ENCODE results near the gene TMEM250.

TMEM250 gene

DNA sequence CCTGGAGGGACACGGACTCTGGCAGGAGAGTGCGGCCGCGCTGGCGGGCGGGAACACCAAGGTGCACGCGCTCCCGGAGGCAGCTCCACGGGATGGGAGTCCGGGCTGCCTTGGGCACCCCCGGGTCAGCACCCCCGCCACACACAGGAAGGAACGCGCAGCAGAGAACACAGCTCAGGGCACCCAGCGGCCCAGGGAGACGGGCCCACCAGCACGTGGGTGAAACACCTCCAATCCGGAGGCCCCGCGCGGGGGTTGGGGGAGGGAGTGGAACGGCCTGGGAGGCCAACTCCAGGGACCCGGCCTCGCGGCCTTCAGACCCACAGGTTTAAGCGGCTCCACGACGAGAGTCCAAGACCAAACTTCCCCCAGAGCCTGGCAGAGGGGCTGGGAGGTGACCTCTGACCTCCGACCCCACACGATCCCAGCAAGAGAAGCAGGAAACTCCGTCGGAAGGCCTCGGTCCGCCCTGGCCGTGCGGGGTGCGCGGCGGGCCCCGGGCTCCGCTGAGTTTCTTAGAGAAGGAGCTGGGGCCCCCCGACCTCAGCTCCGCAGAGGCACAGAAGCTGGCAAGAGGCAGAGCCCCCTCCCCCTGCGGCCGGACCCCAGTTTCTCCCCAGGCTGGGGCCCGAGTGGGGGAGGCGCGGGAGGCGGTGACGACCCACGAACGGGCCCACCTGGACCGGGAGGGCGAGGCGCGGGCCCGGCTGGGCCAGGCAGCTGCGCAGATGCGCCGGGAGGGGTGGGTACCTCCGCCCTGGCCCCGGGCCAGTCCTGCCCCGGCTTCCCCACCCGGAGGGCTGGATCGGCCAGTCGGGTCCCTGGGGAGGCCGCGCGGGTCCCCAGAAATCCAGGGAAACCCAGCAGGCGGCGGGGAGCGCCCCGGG lies 24.4 kb downstream of the TMEM250 start:
- peak overlapping the region; percentile 72 for H3K4me2 ChIP-seq (ENCODE audit: low read length, poor library complexity, severe bottlenecking)
- peak overlapping the region; percentile 72 for H4K91ac ChIP-seq (ENCODE audit: low read length)
- peak overlapping the region; percentile 87 for H2BK120ac ChIP-seq (ENCODE audit: low read depth, low read length)
- 4% methylated on average over 46 of the region's 74 CpGs for WGBS
- peak overlapping the region; percentile 60 for H2BK15ac ChIP-seq (ENCODE audit: low read depth, poor library complexity, severe bottlenecking)
- peak overlapping the region; percentile 92 to 93 for H3K18ac ChIP-seq (ENCODE audit: low read depth in 1 of 2, low read length in 2 of 2)
- peak overlapping the region; percentile 50 to 57 for H2BK12ac ChIP-seq (ENCODE audit: low read length in 2 of 2)
- H3K4me3 ChIP-seq (ENCODE audit: insufficient read depth in 1 of 2, low read depth in 1 of 2, low read length in 2 of 2), result peak overlapping the region; percentile 80 to 81
- H3K27me3 ChIP-seq (ENCODE audit: control insufficient read depth in 1 of 2, insufficient read depth in 1 of 2, low read length in 2 of 2), result peaks cover 9 to 11% of the 10 kb centered on the region in 2 experiments
- peak overlapping the region in 1 of 2 experiments; percentile 63 for H3K14ac ChIP-seq (ENCODE audit: low read length in 2 of 2)
- peak overlapping the region; percentile 81 for H3K9ac ChIP-seq (ENCODE audit: low read length)
- peak overlapping the region; percentile 84 to 95 for H3K4ac ChIP-seq (ENCODE audit: low read depth in 1 of 2, low read length in 2 of 2)
- peak overlapping the region; percentile 6 for H2AFZ ChIP-seq (ENCODE audit: low read depth, low read length)
- H3K79me1 ChIP-seq (replicated peaks; ENCODE audit: low read length, poor library complexity, severe bottlenecking), result peaks cover 2% of the 10 kb centered on the region
- no peak overlapping the region for H2AK5ac ChIP-seq (ENCODE audit: low read length, severe bottlenecking)
- H3K36me3 ChIP-seq (ENCODE audit: control insufficient read depth in 1 of 2, insufficient read depth in 2 of 2, low read depth in 1 of 2, low read length in 2 of 2), result peaks cover 5 to 19% of the 10 kb centered on the region in 2 experiments
- H2BK5ac ChIP-seq (ENCODE audit: low read depth, low read length, poor library complexity, severe bottlenecking), result peak overlapping the region; percentile 69
- peak; percentile 81 for DNase-seq
- peak overlapping the region; percentile 65 for H3K27ac ChIP-seq (ENCODE audit: low read length, poor library complexity, severe bottlenecking)
- H3K23ac ChIP-seq (ENCODE audit: low read length in 2 of 2), result peak overlapping the region in 1 of 2 experiments; percentile 73
- no peaks in the 10 kb centered on the region for H3K9me3 ChIP-seq (ENCODE audit: control insufficient read depth, low read length)
- peaks cover 53% of the 10 kb centered on the region for H3K4me1 ChIP-seq (ENCODE audit: control insufficient read depth, insufficient read depth, low read depth, low read length)
- H4K8ac ChIP-seq (ENCODE audit: low read length), result peak overlapping the region; percentile 67

DNA sequence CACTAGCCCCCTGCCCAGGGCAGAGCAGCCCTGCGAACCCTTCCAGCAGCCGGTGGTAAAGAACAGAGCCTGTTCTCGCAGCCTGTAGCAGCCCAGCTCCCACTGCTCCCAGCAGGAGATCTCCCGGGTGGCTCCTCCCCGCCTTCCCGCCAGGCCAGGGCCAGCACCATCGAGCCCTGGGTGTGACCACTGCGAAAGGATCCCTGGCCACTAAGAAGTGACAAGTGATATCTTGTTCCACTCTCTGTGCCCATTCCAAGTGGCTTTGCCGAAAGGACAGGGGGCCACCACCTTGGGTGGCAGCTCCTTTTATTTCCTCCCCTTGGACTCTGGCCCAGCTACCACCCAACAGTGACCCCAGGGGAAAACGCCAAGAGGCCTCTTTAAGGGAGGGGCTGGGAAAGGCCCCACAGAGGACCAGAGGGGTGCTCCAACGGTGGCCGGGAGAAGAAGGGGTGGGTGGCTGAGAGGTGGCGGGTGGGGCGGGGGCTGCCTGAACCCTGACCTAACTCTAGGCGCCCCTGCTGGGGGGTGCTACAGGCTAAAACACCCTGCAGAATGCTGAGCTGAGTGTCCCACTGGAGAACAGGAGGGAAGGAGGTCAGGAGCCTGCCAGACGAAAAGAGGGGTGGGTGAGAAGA lies 25.2 kb downstream of the TMEM250 start:
- Histone ChIP-seq H3K27ac (ENCODE audit: low read length, poor library complexity, severe bottlenecking) (peak overlapping the region; percentile 16), H4K8ac (ENCODE audit: low read length) (no peak overlapping the region), H3K18ac (ENCODE audit: low read depth in 1 of 2, low read length in 2 of 2) (peak overlapping the region in 1 of 2 experiments; percentile 93), H2BK15ac (ENCODE audit: low read depth, poor library complexity, severe bottlenecking) (peak overlapping the region; percentile 44), H3K4me3 (ENCODE audit: insufficient read depth in 1 of 2, low read depth in 1 of 2, low read length in 2 of 2) (peak overlapping the region; percentile 80 to 81), H2AFZ (ENCODE audit: low read depth, low read length) (no peak overlapping the region), H3K4ac (ENCODE audit: low read depth in 1 of 2, low read length in 2 of 2) (peak overlapping the region; percentile 35 to 95), H3K23ac (ENCODE audit: low read length in 2 of 2) (no peak overlapping the region), H3K27me3 (ENCODE audit: control insufficient read depth in 1 of 2, insufficient read depth in 1 of 2, low read length in 2 of 2) (peaks cover 2 to 3% of the 10 kb centered on the region in 2 experiments), H3K9me3 (ENCODE audit: control insufficient read depth, low read length) (no peaks in the 10 kb centered on the region), H3K14ac (ENCODE audit: low read length in 2 of 2) (peak overlapping the region in 1 of 2 experiments; percentile 63), H3K36me3 (ENCODE audit: control insufficient read depth in 1 of 2, insufficient read depth in 2 of 2, low read depth in 1 of 2, low read length in 2 of 2) (peaks cover 5 to 21% of the 10 kb centered on the region in 2 experiments), H3K9ac (ENCODE audit: low read length) (peak overlapping the region; percentile 81), H2BK120ac (ENCODE audit: low read depth, low read length) (peak overlapping the region; percentile 51), H2AK5ac (ENCODE audit: low read length, severe bottlenecking) (no peak overlapping the region), H3K4me2 (ENCODE audit: low read length, poor library complexity, severe bottlenecking) (peak overlapping the region; percentile 72), H3K79me1 (replicated peaks; ENCODE audit: low read length, poor library complexity, severe bottlenecking) (peaks cover 3% of the 10 kb centered on the region), H2BK5ac (ENCODE audit: low read depth, low read length, poor library complexity, severe bottlenecking) (no peak overlapping the region), H4K91ac (ENCODE audit: low read length) (no peak overlapping the region), H3K4me1 (ENCODE audit: control insufficient read depth, insufficient read depth, low read depth, low read length) (peaks cover 59% of the 10 kb centered on the region), H2BK12ac (ENCODE audit: low read length in 2 of 2) (peak overlapping the region in 1 of 2 experiments; percentile 1)
- peak; percentile 61 for DNase-seq
- 31% methylated on average over 16 of the region's 16 CpGs for WGBS

DNA sequence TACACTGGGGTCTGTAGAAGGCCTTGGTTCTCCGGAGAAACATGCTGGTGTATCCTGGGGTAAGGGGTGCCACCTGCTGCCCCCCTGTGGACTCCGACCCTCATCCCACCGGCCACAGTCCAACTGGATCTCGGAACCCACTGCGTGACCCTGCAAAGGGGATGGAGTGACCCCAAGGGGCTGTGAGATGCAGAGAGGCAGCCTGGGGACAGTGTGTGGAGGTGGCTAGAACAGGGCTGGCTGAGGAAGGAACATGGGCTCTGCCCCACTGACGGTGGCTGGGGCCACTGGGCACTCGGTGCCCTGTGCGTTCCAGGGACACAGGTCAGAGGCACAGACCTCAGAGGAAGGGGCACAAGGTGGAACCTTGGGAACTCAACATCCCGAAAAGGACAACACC lies 25.9 kb downstream of the TMEM250 start:
- no peak overlapping the region for H3K18ac ChIP-seq (ENCODE audit: low read depth in 1 of 2, low read length in 2 of 2)
- WGBS, result 89% methylated on average over 9 of the region's 9 CpGs
- H3K4me3 ChIP-seq (ENCODE audit: insufficient read depth in 1 of 2, low read depth in 1 of 2, low read length in 2 of 2), result peak overlapping the region in 1 of 2 experiments; percentile 80
- peaks cover 5 to 27% of the 10 kb centered on the region in 2 experiments for H3K36me3 ChIP-seq (ENCODE audit: control insufficient read depth in 1 of 2, insufficient read depth in 2 of 2, low read depth in 1 of 2, low read length in 2 of 2)
- H2BK15ac ChIP-seq (ENCODE audit: low read depth, poor library complexity, severe bottlenecking), result no peak overlapping the region
- H3K14ac ChIP-seq (ENCODE audit: low read length in 2 of 2), result no peak overlapping the region
- no peak overlapping the region for H2BK5ac ChIP-seq (ENCODE audit: low read depth, low read length, poor library complexity, severe bottlenecking)
- H3K4ac ChIP-seq (ENCODE audit: low read depth in 1 of 2, low read length in 2 of 2), result no peak overlapping the region
- peak overlapping the region; percentile 1 for H4K91ac ChIP-seq (ENCODE audit: low read length)
- H3K27ac ChIP-seq (ENCODE audit: low read length, poor library complexity, severe bottlenecking), result no peak overlapping the region
- peaks cover 64% of the 10 kb centered on the region for H3K4me1 ChIP-seq (ENCODE audit: control insufficient read depth, insufficient read depth, low read depth, low read length)
- H3K9ac ChIP-seq (ENCODE audit: low read length), result peak overlapping the region; percentile 81
- no peak overlapping the region for H2AFZ ChIP-seq (ENCODE audit: low read depth, low read length)
- H4K8ac ChIP-seq (ENCODE audit: low read length), result no peak overlapping the region
- no peaks in the 10 kb centered on the region for H3K9me3 ChIP-seq (ENCODE audit: control insufficient read depth, low read length)
- no peak overlapping the region for H3K4me2 ChIP-seq (ENCODE audit: low read length, poor library complexity, severe bottlenecking)
- peaks cover 5% of the 10 kb centered on the region for H3K79me1 ChIP-seq (replicated peaks; ENCODE audit: low read length, poor library complexity, severe bottlenecking)
- DNase-seq, result no peak
- no peak overlapping the region for H2BK12ac ChIP-seq (ENCODE audit: low read length in 2 of 2)
- no peak overlapping the region for H2BK120ac ChIP-seq (ENCODE audit: low read depth, low read length)
- no peak overlapping the region for H2AK5ac ChIP-seq (ENCODE audit: low read length, severe bottlenecking)
- no peak overlapping the region for H3K23ac ChIP-seq (ENCODE audit: low read length in 2 of 2)
- H3K27me3 ChIP-seq (ENCODE audit: control insufficient read depth in 1 of 2, insufficient read depth in 1 of 2, low read length in 2 of 2), result no peaks in the 10 kb centered on the region

DNA sequence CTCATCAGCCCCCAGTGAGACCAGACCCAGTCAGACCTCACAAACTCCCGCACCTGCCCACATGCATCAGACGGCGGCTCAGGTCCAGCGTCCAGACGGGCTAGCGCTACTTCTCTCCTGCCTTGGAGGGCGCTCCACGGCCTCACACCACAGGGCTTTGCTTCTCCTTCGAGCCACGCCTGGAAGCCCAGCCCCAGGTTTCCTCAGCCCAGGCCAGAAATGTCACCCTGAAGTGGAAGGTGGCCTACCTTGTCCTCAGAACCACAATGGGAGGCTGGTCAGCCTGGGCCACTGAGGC lies 26.4 kb downstream of the TMEM250 start:
- H3K23ac ChIP-seq (ENCODE audit: low read length in 2 of 2), result no peak overlapping the region
- peak overlapping the region in 1 of 2 experiments; percentile 55 for H2BK12ac ChIP-seq (ENCODE audit: low read length in 2 of 2)
- H3K4me2 ChIP-seq (ENCODE audit: low read length, poor library complexity, severe bottlenecking), result no peak overlapping the region
- H4K8ac ChIP-seq (ENCODE audit: low read length), result peak overlapping the region; percentile 12
- no peak overlapping the region for H2BK15ac ChIP-seq (ENCODE audit: low read depth, poor library complexity, severe bottlenecking)
- no peak overlapping the region for H3K27ac ChIP-seq (ENCODE audit: low read length, poor library complexity, severe bottlenecking)
- no peaks in the 10 kb centered on the region for H3K9me3 ChIP-seq (ENCODE audit: control insufficient read depth, low read length)
- peaks cover 7% of the 10 kb centered on the region for H3K79me1 ChIP-seq (replicated peaks; ENCODE audit: low read length, poor library complexity, severe bottlenecking)
- H3K14ac ChIP-seq (ENCODE audit: low read length in 2 of 2), result no peak overlapping the region
- H2BK120ac ChIP-seq (ENCODE audit: low read depth, low read length), result no peak overlapping the region
- no peak overlapping the region for H3K4me3 ChIP-seq (ENCODE audit: insufficient read depth in 1 of 2, low read depth in 1 of 2, low read length in 2 of 2)
- no peak overlapping the region for H4K91ac ChIP-seq (ENCODE audit: low read length)
- no peaks in the 10 kb centered on the region for H3K27me3 ChIP-seq (ENCODE audit: control insufficient read depth in 1 of 2, insufficient read depth in 1 of 2, low read length in 2 of 2)
- peaks cover 5 to 29% of the 10 kb centered on the region in 2 experiments for H3K36me3 ChIP-seq (ENCODE audit: control insufficient read depth in 1 of 2, insufficient read depth in 2 of 2, low read depth in 1 of 2, low read length in 2 of 2)
- H3K9ac ChIP-seq (ENCODE audit: low read length), result no peak overlapping the region
- no peak for DNase-seq
- peaks cover 66% of the 10 kb centered on the region for H3K4me1 ChIP-seq (ENCODE audit: control insufficient read depth, insufficient read depth, low read depth, low read length)
- H2BK5ac ChIP-seq (ENCODE audit: low read depth, low read length, poor library complexity, severe bottlenecking), result no peak overlapping the region
- H3K18ac ChIP-seq (ENCODE audit: low read depth in 1 of 2, low read length in 2 of 2), result no peak overlapping the region
- peak overlapping the region; percentile 7 for H2AK5ac ChIP-seq (ENCODE audit: low read length, severe bottlenecking)
- H2AFZ ChIP-seq (ENCODE audit: low read depth, low read length), result no peak overlapping the region
- H3K4ac ChIP-seq (ENCODE audit: low read depth in 1 of 2, low read length in 2 of 2), result peak overlapping the region in 1 of 2 experiments; percentile 58
- 94% methylated on average over 10 of the region's 10 CpGs for WGBS
